HG03025 (cell line): ENCODE measurements around the gene MAST4.
"Not testable (repeated sequence)": the region's sequence is repeated elsewhere in the genome, so short reads cannot be mapped to it uniquely, and the experiment has no call there.

Source experiments
- ATAC-seq: cut with Tn5 transposase; IDR thresholded peaks from one replicate; pipeline ENCODE4 v1.9.1; 2021; ENCODE audit warnings: mild to moderate bottlenecking, moderate library complexity; ENCODE audit not compliant: unreplicated experiment, low FRiP score

MAST4 gene

GRCh38 chr5:67094476-67095300 lies 498.5 kb downstream of the MAST4 start:
- ATAC-seq: no peak

DNA sequence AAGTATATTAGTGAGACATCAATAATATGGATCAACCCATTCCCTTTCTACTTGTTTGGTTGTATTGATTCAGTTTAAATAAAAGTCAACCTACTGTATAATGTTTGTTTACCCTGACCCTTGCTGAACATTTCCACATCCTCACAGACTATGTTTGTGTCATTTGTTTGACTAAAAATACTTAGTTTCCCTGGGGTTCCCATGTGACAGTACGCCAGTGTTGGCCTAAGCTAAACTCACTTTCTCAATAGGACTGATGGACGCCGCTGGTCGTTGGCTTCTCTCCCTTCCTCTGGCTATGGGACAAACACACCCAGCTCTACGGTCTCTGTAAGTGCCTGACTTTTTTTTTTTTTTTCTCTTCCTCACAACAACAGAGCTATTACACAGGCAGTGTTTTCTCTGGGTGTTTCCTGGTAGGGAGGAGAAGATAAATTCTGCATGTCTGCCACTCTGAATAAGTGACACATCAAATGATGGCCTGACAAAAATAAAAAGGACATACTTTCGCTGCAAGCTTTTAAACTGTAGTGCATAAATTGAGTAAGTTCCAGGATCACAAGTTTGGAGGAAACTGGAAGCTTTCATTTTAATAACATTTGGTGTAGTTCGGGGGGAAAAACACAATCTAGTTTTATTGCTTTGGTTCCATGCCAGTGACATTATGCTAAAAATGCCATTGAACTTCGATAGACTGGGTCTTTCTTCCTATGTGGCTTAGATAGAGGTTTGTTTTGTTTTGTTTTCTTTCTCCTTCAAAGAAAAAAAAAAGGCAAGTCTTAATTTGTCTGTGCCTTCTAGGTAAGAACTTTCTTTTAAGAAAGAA lies 499.4 kb downstream of the MAST4 start:
- no peak for ATAC-seq

DNA sequence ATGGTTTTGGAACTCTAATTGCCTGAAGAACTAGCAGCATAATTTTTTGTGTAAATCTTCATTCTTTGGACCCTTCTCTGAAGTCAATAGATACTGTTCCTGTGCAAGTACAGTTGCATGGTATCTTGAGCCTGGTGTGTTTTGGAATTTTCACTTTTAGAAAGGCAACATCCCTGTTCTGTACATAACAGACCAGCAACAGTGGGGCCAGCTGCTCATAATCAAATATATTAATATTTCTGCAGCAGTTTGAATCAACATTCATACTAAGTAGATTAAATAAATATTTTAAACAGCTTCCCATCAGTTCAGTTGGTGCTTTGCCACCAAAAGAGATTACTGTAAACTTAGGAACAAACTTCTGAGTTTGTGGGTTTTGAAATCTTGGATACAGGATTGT lies 502.5 kb downstream of the MAST4 start:
- no peak for ATAC-seq

DNA sequence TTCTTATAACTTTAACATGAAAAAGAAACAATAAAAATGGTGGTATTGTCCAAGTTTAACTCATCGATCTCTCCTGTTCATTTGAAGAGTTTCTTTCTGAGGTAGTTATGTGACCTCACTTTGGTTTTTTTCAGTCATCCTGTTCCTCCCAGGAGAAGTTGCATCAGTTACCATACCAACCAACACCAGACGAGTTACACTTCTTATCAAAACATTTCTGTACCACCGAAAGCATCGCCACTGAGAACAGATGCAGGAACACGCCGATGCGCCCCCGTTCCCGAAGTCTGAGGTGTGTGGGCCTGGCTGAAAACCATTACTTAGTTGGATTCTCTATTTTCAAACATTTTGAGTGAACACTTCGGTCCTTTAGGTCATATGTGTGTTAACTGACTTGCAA lies 504.1 kb downstream of the MAST4 start:
- no peak for ATAC-seq

- ATAC-seq: no peak
These were observed 506.5 kb downstream of the MAST4 start for GRCh38 chr5:67102708-67103107.

- no peak for ATAC-seq
These were observed 508.7 kb downstream of the MAST4 start for GRCh38 chr5:67104859-67105258.

DNA sequence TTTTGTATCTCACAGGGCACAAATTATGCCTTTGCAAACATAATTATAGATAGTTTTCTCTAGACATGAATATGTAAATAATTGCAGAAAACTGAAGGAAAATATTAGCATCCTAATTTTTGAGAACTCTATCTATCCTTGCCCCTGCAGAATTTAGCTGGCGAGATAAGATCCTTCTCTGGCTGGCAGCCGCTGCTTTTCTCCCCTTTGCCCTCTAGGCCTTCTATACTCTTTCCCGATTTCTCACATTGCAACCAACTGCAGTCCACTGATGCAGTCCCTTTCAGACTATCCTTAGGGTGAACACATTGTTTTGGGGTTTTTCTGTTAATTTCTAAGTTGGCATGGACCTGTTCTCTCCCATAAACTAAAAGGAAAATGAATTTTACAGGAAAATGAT lies 509.1 kb downstream of the MAST4 start:
- ATAC-seq: no peak

DNA sequence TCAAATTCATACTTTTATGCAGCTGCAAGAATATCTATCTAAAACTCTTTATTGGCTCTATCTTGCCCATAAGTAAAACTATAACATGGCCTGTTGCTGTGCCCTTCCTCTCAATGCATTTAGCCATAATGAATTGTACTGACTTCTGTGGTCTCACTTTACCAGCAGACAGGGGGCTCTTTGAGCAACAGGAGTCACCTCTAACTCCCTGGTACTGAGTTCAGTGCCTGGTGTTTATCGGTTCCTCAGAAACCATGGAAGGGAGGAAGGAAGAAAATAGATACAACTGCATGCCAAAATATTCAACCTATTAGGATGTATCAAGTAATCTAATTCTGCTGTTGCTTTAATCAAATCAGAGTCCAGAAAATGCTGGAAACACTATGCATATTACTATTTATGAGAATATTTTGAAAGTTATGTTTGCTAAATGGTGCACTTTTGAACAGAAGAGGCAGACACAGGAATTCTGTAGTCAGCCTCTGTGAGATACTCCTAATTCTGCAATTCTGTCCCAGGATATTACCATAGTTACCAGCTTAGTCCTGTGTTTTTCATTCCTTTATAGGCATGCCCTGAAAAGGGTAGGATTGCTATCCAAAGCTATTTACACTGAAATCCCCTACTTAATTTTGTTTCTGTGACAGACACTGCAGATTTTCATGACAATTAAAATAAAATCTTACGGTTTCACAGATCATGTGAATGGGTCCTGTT lies 510.6 kb downstream of the MAST4 start:
- no peak for ATAC-seq

DNA sequence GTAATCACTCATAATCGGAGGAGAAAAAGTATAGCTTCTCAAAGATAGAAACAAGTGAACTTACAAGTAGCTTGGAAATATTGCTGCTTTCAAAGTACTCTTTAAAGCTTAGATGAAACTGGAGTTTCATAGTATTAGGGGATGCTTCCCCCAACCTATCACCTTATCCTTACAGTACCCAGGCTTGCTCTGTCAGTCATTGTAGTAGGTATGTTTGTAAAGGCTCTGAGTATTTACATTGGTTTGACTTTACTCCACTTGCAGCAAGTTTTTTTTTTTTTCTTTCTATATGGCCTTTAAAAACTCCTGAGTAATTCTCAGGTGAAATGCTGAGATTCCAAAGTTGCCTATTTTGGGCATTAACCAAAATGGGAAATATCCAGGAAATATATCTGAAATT lies 515.6 kb downstream of the MAST4 start:
- no peak for ATAC-seq

GRCh38 chr5:67115246-67115645 lies 519.1 kb downstream of the MAST4 start:
- no peak for ATAC-seq

- no peak for ATAC-seq
These were observed 519.6 kb downstream of the MAST4 start for GRCh38 chr5:67115817-67116216.

DNA sequence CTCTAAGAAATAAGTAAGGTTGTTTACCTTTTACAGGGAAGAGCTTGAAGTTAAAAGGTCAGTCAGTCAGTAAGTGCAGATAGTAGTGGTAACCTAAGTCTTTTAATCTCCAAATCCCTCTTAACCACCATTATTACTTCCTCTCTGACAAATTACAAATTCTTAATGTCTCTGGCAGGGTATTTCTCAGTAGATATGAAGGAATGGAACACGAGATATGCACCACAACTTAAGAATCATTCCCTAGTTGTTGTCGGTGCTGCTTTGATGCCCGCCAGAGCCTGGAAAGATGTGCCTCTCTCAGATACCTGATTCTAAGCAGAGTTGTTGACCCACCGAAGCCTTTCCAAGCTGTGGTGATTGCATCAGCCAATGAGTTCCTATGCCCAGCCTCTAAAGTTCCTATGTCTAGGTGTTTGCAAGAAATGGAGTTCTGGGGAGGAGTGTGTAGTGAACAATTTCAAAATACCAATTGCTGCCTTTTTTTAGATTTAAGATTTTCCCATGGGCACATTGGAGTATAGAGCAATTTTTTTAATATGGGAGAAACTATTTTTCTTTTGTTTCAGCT lies 521.9 kb downstream of the MAST4 start:
- ATAC-seq: no peak

- no peak for ATAC-seq
These were observed 522.8 kb downstream of the MAST4 start for GRCh38 chr5:67119010-67119409.

DNA sequence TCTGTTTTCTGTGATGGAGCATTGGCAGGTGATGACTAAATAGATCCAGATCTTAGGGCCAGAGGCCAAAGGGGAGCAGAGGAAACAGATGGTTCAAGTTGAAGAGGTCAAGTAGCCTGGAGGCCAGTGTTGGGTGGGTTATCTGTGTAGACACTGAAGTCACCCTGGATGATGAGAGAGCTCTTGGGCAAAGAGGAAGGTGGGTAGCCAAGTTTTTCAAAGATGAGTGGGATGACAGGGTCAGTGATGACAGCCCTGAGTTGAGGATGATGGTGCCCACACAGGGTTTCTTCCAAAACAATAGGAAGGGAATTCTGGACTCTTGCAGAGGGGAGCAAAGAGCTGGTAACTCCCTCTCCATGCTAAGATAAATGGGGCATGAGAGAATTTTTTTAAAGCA lies 523.8 kb downstream of the MAST4 start:
- no peak for ATAC-seq

DNA sequence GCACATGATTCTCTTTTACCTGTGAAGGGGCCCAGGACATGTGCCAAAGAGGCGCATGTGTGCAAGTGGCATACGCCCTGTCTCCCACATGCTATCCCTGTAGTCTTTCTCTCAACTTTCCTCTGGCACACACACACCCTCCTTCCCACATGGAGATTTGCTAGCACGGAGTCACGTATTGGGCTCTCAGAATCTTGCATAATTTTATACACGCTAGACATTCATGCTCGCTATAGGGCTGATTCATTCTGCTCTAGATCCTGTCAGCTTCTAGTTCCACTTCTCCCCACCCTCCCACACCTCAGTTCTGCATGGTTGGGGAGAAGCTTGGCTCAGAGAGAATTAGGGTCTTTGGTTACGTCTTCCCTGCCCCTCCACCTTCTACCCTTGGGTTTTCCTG lies 527.6 kb downstream of the MAST4 start:
- ATAC-seq: no peak

- ATAC-seq: no peak
These were observed 528.4 kb downstream of the MAST4 start for GRCh38 chr5:67124556-67124955.

GRCh38 chr5:67127347-67127895 lies 531.2 kb downstream of the MAST4 start:
- not testable (repeated sequence) for ATAC-seq

DNA sequence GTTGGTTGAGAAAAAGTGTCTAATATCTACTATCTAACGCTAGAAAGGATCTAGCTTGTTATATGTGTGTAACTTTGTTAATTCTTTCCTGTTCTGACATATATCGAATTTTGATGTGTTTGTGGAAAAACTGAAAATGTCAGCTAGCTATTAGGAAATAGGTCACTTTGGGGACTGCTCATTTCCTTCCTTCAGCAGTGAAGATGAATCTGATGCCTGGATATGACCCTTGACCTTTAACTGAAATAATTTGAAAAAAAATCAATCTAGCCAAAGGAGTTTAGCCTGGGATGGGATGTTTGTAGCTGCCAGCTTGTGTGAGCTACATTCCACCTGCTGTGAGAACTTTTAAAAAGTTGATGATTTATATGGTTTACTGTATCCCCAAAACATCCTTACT lies 533.6 kb downstream of the MAST4 start:
- ATAC-seq: no peak

GRCh38 chr5:67133217-67133616 lies 537.0 kb downstream of the MAST4 start:
- ATAC-seq: no peak

DNA sequence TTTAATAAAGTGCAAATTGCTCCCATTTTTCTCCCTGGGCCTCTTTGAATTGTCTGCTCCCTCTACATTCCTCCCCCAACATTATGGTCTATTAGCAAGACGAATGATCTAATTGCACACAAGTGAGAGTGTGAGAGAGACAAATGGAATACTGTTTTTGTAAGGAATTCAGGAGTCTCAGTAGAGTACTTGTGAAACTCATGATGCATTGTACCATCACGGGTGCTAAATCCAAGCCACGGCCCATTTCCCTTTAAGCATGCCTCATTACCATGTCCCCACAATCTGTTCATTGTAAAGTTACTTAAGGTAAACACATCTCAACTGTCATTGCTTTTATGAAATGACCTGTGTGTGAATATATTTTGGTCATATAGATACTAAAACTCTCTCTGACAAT lies 537.6 kb downstream of the MAST4 start:
- ATAC-seq: no peak
